Forelimb muscle (tissue), 1 donor: ENCODE results near the gene CZIB. TPM values are rescaled to one million over a fixed set of nuclear protein-coding genes. Genes with fewer than 3 reads are reported as not detected.

Experiments
- polyA plus RNA-seq: library from polyadenylated mRNA; unstranded; fragments of 120-200 nt; gene quantifications from one replicate; pipeline ENCODE4 v1.2.1, GENCODE V29; 2013; ENCODE audit not compliant: insufficient read length

The CZIB gene
- polyA plus RNA-seq, 1 donor = 60.9 TPM

Other genes starting within 250 kb of the CZIB start
- 7.8 TPM for gene PODN, start 158.4 kb downstream of the CZIB start, polyA plus RNA-seq
- 0.24 TPM for gene SLC1A7, start 78.0 kb downstream of the CZIB start, polyA plus RNA-seq
- 10.4 TPM for gene CPT2, start 23.8 kb downstream of the CZIB start, polyA plus RNA-seq
- gene MAGOH, start 17.9 kb upstream of the CZIB start, polyA plus RNA-seq = 41.6 TPM
- gene LRP8, start 107.4 kb upstream of the CZIB start, polyA plus RNA-seq = 5.9 TPM
- not detected for gene DMRTB1, start 238.8 kb upstream of the CZIB start, polyA plus RNA-seq